Colonic mucosa (tissue), 4 donors: ENCODE measurements around the gene CCT8. TPM values are rescaled to one million over a fixed set of nuclear protein-coding genes. Genes with fewer than 3 reads are reported as not detected.

Experiments
- DNase-seq: peaks from one replicate; pipeline ENCODE4 v3.0.0-alpha.2; 2020
- H3K27ac ChIP-seq: fragments of 200-600 bp; one replicate; pipeline ENCODE4 v1.8.0; 2021
- H3K27me3 ChIP-seq: fragments of 200-600 bp; one replicate; pipeline ENCODE4 v1.8.0; 2021
- H3K36me3 ChIP-seq: fragments of 200-600 bp; one replicate; pipeline ENCODE4 v1.8.0; 2021
- H3K4me1 ChIP-seq: fragments of 200-600 bp; one replicate; pipeline ENCODE4 v1.8.0; 2021; ENCODE audit warnings: mild to moderate bottlenecking
- H3K4me3 ChIP-seq: fragments of 200-600 bp; one replicate; pipeline ENCODE4 v1.8.0; 2021
- H3K9ac ChIP-seq, 2 donors: one replicate each; pipeline ENCODE4 v1.7.0; 2013; ENCODE audit warnings: control low read depth in 2 of 2, low read depth in 2 of 2, low read length in 2 of 2
- H3K9me3 ChIP-seq: fragments of 200-600 bp; one replicate; pipeline ENCODE4 v1.8.0; 2021
- intact Hi-C: fragments of 100-400 bp; cut with DNase I; formaldehyde crosslinking; loops from one replicate; pipeline ENCODE4 v1.14.1; 2022
- total RNA-seq, 2 donors: library from RNA; stranded (reverse); fragmentation: NEBNext Ultra II Directional in 1 of 2; extraction: Animal tissue kit (Norgen Biotek cat#: 25700) in 1 of 2; gene quantifications; one replicate each; pipeline ENCODE4 v1.2.1, GENCODE V29; 2021
- TF ChIP-seq, protein P1 (sequence below): fragments of 200-600 bp; IDR thresholded peaks from one replicate; pipeline ENCODE4 v1.8.0; 2022; ENCODE audit warnings: antibody characterized with exemption, mild to moderate bottlenecking
- donor health status: healthy.
- donor health status: DM: no; HTN: no; CAD: no.
- donor health status: DM: no; HTN: no; CAD: no.

CCT8 gene
- total RNA-seq, 2 donors from 2014 or later = 106 to 190 TPM

DNA sequence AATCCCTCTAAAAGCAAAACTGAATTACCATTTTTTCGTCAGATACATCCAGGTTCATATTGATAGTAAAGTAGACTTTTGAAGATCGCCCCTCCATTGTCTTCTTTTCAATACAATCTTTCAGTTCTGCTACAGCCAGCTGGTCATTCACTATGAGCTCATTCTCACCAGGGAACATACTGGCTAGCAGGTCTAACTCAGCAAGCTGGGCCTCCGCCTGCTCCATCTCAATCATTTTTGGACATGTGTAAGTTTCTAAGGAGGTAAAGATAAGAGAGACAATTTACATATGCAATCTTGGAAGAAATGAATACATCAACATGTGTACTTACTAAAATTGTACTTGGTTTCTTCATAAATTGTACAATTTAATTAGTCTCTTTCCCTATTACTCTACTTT is 65.1 kb downstream of the CCT8 start:
- Histone ChIP-seq H3K36me3 (no peaks in the 10 kb centered on the region), H3K4me3 (no peak overlapping the region), H3K9ac (no peak overlapping the region), H3K27ac (no peak overlapping the region), H3K9me3 (no peaks in the 10 kb centered on the region), H3K27me3 (no peaks in the 10 kb centered on the region), H3K4me1 (no peaks in the 10 kb centered on the region)
- intact Hi-C loops = no loop called here
- TF ChIP-seq, protein P1, sequence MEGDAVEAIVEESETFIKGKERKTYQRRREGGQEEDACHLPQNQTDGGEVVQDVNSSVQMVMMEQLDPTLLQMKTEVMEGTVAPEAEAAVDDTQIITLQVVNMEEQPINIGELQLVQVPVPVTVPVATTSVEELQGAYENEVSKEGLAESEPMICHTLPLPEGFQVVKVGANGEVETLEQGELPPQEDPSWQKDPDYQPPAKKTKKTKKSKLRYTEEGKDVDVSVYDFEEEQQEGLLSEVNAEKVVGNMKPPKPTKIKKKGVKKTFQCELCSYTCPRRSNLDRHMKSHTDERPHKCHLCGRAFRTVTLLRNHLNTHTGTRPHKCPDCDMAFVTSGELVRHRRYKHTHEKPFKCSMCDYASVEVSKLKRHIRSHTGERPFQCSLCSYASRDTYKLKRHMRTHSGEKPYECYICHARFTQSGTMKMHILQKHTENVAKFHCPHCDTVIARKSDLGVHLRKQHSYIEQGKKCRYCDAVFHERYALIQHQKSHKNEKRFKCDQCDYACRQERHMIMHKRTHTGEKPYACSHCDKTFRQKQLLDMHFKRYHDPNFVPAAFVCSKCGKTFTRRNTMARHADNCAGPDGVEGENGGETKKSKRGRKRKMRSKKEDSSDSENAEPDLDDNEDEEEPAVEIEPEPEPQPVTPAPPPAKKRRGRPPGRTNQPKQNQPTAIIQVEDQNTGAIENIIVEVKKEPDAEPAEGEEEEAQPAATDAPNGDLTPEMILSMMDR = no peak
- no peak for DNase-seq

DNA sequence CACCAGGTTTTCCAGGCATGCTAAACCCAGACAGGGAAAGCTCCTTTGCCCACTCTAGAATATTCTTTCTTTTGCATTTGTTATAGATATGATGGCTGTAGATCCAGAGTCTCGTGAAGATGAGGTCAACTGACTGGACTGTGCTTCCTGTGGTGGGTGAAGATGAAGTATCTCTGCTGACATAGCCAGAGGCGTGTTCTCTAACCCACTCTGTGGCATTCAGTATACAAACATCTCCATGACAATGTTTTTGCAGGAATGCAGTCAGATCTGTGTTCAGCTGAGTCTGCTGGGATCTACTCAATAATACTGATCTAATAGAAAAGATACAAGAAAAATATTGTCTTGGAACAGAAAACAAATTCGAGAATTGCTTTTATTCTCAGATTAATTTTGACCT is 65.6 kb downstream of the CCT8 start:
- H3K4me3 ChIP-seq = no peak overlapping the region
- H3K36me3 ChIP-seq = no peaks in the 10 kb centered on the region
- H3K4me1 ChIP-seq = no peaks in the 10 kb centered on the region
- H3K27me3 ChIP-seq = no peaks in the 10 kb centered on the region
- TF ChIP-seq, protein P1 = no peak
- DNase-seq = no peak
- no peak overlapping the region for H3K9ac ChIP-seq
- H3K27ac ChIP-seq = no peak overlapping the region
- H3K9me3 ChIP-seq = no peaks in the 10 kb centered on the region
- intact Hi-C loops = no loop called here

DNA sequence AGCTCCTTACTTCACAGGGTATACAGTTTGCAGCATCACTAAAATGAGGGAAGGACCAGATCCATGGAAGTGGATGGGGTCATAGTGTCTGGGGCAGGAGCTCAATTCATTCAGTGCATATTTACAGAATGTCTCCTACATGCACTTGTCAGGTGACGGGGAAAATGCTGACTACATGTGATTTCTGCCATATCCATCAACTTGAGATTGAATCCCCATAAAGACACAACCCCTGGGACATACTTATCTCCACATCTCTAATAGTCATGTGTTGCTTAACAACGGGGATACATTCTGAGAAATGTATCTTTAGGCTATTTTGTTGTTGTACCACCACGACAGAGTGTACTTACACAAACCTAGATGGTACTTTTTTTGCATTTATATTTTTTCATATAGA is 66.3 kb downstream of the CCT8 start:
- no peak overlapping the region for H3K27ac ChIP-seq
- no peak for DNase-seq
- no peaks in the 10 kb centered on the region for H3K36me3 ChIP-seq
- intact Hi-C loops = no loop called here
- H3K9ac ChIP-seq = no peak overlapping the region
- no peaks in the 10 kb centered on the region for H3K4me1 ChIP-seq
- H3K4me3 ChIP-seq = no peak overlapping the region
- no peaks in the 10 kb centered on the region for H3K27me3 ChIP-seq
- TF ChIP-seq, protein P1 = no peak
- no peaks in the 10 kb centered on the region for H3K9me3 ChIP-seq

Other genes starting within 250 kb of the CCT8 start
- 10 to 100 TPM; 21.1 to 33.2 TPM for gene LTN1, start 80.8 kb downstream of the CCT8 start, total RNA-seq
- gene RWDD2B, start 54.3 kb downstream of the CCT8 start, total RNA-seq = 10 to 100 TPM in 1 of 2 donors, 1 to 10 TPM in 1; 8.4 to 11.1 TPM
- 10 to 100 TPM; 33.3 to 34.2 TPM for gene USP16, start 49.0 kb downstream of the CCT8 start, total RNA-seq
- 1 to 10 TPM; 1.9 to 3.4 TPM for gene MAP3K7CL, start 57.0 kb upstream of the CCT8 start, total RNA-seq
- 10 to 100 TPM; 33.2 to 66.9 TPM for gene BACH1, start 225.3 kb upstream of the CCT8 start, total RNA-seq